PC-9 (cell line): ENCODE data around the gene IL5RA.

ENCODE experiments used
- EZH2 ChIP-seq: fragments of 200-600 bp; sonication (generic); IDR thresholded peaks from 2 replicates; pipeline ENCODE4 v1.8.0; 2017; ENCODE audit warnings: antibody characterized with exemption, low read depth
- TF ChIP-seq, protein P1 (sequence below): fragments of 200-600 bp; sonication (generic); conservative IDR thresholded peaks from 2 replicates; pipeline ENCODE4 v1.6.1; 2017; ENCODE audit warnings: mixed run types, antibody characterized with exemption, mild to moderate bottlenecking, moderate library complexity

DNA sequence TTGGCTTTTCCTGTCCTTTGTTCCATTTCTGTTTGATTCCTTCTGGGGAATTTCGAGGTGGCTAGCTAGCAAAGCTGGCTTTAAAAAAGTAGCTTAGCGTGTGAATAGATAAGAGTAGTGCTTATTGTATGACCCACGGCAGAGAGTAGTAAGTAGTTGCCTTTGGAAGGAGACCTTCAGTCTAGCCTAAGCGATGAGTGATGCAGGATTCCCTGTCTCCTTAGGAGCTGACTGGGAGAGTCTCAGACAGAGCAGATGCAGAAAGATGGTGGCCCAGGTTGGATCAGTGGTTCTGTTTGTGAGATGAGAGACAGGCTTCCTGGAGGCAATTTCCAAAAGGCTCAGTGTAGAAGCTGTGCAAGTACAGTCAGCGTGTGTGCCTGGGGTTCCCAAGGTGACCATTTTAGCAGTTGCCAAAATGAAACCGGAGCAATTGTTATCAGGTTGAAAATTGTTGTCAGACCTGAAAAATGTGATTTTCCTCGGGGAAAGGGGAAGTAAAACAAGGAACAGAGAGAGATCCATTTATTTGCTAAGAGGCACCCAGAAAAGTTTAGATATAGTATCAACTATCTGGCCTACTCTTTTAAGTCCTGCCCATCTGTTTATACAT, 681 bp upstream of the IL5RA start:
- TF ChIP-seq, protein P1, sequence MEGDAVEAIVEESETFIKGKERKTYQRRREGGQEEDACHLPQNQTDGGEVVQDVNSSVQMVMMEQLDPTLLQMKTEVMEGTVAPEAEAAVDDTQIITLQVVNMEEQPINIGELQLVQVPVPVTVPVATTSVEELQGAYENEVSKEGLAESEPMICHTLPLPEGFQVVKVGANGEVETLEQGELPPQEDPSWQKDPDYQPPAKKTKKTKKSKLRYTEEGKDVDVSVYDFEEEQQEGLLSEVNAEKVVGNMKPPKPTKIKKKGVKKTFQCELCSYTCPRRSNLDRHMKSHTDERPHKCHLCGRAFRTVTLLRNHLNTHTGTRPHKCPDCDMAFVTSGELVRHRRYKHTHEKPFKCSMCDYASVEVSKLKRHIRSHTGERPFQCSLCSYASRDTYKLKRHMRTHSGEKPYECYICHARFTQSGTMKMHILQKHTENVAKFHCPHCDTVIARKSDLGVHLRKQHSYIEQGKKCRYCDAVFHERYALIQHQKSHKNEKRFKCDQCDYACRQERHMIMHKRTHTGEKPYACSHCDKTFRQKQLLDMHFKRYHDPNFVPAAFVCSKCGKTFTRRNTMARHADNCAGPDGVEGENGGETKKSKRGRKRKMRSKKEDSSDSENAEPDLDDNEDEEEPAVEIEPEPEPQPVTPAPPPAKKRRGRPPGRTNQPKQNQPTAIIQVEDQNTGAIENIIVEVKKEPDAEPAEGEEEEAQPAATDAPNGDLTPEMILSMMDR, result no peak
- TF ChIP-seq EZH2, result no peak
